NCI-H1694 treated with DMSO at 0.1 percent for 48 hours (cell line): ENCODE measurements around the gene STARD13.
A peak's percentile ranks its signal among the peaks of the same experiment; 100 is the strongest.

ENCODE experiments used
- DNase-seq: peaks from one replicate; lab custom pipeline; 2025; lab: John Stamatoyannopoulos, UW

STARD13 gene

GRCh38 chr13:33144358-33144784 is 141.2 kb downstream of the STARD13 start:
- no peak for DNase-seq

DNA sequence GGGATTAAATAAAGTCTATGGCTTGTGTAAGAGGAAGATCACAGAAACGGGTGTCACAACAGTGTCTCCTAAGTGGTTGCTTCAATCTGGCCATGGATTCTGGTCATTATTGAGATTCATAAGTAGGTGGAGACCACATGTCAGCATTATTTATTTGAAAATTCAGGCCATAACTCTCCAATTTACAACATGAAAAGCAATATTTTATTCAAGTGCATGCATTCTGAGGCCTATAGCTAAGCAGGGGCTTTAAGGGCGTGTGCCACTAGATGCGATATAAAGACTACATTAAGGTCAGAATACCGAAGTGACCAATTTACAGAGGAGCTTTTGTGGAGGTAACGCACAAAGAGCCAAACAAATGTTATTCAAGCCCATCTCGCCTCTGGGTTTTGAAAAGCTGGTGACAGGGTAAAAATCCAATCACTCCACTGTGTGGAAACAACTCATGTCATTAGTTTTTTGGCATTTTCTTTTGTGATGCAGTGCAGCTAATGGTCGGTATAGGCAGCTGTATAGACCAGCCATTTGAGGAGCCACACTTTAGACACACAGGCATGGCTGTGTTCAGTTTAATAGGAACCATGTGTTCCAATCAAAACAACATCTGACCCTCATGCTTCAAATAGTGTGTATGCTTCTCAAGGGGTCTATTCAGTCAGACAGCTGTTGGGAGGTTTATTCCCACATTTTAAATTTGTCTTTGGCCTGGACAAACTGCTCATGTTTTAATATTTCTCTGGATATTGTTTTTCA is 145.6 kb downstream of the STARD13 start:
- DNase-seq = peak; percentile 19

DNA sequence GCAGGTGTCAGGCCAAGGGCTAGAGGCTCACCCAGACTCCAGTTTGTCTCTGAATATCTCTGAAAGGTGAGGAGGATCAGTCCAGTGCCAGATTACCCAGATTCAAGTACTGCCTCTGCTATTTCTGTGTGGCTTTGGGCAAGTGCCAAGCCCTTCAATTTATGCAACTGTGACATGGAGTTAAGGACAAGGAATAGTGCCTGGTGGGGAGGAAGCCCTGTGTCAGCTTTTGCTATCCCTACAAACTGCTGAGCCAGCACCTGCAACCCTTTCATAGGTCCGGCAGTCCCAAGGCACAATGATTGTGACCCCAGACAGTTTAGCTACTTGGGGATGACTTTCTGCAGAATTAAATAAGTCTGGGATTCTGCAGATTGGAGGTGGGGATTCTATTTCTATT is 146.4 kb downstream of the STARD13 start:
- DNase-seq = peak; percentile 2

DNA sequence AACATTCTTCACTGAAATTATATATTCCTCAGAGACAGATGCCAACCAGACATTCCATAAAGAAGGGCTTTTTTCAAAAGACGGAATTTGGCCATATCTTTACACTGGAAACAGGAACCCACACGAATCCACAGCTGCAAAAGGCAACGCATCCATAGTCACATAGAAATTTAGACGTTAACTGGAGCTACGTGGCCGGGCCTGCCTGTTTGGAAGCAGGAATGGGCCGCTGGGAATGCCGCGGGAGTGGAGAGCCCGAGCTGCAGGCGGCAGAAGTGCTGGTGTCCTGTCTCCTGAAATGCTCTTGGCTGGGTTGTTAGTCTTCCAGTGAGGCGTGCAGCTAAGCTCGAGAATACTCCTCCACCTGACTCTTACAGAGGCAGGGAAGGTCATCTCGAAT is 147.1 kb downstream of the STARD13 start:
- no peak for DNase-seq

DNA sequence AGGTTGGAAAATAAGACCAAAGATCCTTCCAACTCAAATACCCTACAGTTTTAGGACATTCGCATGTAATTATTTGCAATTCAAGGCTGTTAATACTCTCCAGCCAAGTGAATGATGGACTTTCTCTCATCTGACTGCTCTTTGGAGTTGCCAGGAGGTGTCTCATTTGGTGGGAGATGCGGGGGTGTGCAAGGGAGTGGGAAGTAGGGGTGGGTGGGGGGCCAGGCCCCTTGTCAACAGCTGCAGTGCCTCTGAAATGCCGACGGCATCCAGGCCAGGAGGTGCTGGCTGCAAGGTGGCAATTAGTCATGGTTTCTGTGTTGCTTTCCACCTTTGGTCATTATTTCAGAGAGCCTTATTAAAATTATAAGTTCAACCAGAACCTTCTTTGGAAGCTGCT is 147.8 kb downstream of the STARD13 start:
- DNase-seq = no peak

DNA sequence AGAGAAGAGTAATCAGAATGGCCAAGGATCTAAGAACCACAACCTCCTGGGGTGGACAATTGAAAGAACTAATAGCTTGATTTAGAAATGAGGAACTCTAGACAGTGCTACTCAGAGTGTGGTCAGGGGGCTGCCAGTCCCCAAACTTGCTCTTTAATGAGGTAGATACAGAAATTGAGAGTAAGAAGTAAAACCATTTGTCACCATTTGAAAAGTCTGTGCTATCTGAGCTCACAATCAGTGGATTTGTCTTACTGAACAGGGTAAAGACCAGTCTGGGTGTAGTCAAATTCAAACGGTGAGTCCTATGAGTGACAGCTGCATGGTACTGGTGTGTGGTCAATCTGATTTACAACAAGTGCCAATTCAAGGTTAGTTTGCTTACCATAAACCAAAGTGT is 150.5 kb downstream of the STARD13 start:
- no peak for DNase-seq

DNA sequence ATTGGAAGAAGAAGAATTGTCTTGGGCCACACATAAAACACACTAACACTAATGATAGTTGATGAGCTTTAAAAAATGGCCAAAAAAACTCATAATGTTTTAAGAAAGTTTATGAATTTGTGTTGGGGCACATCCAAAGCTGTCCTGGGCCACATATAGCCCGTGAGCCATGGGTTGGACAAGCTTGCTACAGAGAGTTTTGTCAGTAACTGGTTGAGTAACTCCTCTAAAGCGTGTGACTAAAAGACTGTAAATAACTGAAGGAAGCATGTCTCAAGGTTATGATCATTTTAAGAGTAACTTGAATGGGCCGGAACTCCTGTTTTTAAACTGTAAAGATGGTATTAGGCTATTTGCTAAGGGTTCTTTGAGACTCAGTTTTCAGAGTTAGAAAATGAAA is 151.3 kb downstream of the STARD13 start:
- DNase-seq = no peak

DNA sequence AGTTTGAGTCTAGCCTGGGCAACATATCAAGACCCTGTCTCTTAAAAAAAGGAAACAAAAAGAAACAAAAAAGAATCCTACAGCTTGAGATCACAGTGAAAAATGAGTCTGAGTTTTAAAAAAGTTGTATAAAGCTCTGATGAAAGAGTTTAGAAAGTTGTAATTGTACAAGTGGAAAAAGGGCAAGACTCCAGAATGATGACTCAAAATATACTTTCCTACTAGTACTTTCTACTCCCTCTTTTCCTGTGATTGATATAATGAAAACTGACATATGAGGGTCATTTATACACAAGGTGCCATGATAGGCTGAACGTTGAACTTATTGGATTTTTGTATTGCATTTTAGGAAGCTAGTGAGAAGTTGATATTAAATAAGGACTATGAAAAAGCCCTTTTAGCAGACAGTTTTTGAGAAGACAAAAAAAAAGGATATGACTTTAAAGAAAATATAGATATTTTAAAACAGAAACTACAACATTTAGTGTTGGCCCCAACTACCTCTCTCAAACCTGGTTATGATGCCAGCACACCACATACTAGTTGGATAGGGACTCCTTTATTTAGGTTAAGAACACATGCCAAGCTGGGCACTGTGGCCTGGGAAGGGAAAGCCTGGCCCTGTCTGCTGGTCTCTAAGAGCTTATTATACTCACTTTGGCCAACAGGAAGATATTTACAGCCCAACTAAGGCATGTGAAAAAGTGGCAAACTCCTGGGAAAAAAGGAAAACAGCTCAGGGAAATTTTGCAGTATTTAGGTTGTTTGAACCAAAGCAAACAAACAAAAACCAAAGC is 152.7 kb downstream of the STARD13 start:
- no peak for DNase-seq

DNA sequence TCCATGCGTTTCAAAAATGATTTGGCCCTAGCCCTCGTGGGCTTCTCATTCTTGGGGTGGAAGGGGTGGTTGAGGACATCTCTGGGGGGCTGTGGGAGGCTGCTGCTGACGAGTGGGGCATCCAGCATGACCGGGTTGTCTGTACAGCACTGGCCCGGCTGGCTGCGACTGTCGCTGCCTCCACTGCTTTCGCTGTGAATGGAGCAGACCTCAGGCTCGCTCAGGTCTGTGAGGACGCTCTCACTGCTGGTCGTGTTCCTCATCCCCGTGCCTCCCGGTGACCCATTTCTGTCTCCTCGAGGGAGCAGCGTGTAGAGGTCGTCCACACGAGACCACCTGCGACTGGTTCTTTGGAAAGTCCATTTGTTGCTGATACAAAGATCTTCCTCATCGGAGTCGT is 155.7 kb downstream of the STARD13 start:
- no peak for DNase-seq

DNA sequence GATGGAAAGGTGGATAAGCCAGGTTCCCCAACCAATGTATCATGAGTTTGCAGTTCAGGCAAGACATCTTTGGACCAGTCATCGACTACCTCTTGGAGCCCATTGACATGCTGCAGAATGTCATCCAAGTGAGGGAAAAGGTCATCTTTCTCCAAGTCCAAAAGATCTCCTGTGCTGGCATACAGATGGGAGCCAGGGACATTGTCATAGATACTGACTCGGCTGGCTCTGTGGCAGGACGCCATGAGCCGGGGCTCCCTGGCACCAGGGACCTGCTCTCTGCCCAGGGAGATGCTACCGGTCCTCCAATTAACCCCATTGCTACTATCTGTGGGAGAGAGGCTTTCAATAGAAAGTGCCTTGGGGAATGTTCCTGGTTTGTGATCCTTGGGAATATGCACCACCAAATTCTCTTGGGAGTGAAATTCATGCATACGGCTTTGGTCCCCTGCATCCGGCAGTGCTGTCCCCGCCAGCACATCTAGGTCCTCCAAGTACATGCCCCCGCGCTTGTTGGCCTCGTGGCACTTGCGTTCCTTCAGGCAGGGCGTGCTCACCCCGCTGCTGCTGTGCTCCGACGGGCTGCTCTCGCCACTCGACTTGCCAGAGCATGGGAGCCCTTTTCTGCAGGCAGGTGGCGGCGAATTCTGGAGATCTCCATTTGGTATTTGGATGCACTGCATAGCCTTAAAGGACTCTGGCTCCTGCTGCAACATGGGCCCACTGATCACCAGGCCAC is 156.3 kb downstream of the STARD13 start:
- DNase-seq = no peak

- no peak for DNase-seq
These were observed 157.4 kb downstream of the STARD13 start for GRCh38 chr13:33128134-33128533.

DNA sequence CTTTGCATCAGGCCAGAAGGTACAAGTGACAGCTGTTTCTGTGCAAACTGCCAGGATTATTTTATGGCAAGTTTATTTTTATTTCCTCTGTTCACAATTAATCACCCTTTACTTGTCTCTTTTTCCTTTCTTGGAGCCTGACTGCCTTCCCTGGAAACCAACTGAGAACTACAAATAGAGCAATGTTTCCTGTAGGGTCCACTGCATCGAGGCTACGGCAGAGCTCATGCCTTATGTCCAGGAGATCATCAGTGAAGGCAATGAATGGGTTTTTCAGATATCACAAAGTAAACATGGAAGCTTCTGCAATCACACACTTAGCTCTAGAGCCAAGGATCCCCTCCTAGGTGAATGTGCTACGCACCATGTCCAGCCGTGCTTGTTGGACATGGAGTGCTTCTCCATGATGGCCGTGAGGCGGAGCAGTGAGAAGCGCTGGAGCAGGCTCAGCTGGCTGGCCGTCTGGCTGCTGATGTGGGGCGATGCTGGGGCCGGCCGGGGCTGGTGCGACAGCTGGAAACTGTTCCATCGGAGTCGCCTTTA is 158.5 kb downstream of the STARD13 start:
- peak; percentile 14 for DNase-seq

DNA sequence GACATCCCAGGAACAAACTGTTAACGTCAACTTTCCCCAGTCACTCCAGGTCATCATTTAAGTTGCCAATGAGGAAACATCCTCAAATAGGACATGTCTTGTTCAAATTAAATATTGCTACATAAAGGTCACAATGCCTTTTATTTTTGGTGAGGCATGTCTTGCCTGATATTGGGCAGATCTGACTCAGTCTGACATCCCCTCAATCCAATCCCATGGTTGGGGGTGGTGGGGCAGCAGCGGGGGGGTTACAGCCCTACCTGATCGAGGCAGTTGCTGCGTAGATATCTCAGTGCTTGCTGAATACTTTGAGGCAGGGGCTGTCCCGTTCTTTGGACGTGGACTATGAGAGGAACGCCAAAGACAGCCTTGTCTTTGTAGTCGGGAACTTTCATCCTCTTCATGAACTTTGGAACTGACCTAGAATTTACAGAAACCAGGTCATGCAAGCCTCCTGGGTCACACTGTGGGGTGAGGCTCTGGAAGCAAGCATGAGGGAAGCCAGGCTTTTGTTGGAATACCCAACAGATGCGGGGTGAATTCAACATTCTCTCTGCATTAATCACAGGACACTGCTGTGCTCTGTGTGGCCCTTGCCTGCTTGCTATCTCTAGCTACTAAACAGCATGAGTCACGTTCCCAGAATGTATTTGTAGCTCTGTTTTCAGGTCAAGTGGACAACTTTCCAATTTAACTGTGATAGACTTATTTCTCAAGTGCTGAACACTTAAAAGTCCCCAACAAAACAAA is 159.6 kb downstream of the STARD13 start:
- DNase-seq = peak; percentile 32

DNA sequence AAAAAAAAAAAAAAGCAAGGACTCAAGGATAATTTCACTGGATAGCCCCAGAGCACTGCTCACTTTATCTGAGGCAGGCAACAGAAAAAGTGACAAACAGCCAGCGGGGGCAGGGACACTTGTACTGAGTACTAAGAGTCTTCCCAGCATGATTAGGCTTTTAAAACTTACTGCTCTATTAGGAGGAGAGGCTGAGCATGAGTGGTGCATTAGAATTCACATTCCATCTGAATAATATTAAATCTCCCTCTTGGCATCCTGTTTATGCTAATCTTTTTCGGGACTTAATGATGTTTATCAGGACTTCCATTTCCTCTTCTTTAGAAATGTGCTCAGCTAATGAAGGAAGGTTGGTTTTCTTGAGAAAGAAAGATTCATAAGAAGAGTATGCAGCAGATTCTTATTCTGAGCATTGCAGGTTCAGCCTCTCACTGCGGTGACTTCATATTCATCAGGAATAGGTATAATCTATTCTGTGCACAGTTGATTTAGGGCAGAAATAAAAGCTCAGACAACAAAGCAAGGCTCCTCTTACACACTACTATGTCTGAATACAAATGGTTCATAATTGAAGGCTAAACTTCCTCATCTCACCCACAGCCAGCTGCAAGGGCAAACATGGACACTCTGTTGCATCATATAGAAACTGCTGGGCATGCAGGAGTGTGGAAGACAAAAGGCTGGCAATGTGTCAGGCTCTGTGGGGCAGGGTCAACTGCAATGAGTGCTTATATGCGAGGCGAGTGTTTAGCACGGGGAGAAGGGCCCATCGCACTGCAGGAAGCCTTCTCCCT is 162.3 kb downstream of the STARD13 start:
- no peak for DNase-seq

- DNase-seq = no peak
These were observed 165.6 kb downstream of the STARD13 start for GRCh38 chr13:33119856-33120543.

DNA sequence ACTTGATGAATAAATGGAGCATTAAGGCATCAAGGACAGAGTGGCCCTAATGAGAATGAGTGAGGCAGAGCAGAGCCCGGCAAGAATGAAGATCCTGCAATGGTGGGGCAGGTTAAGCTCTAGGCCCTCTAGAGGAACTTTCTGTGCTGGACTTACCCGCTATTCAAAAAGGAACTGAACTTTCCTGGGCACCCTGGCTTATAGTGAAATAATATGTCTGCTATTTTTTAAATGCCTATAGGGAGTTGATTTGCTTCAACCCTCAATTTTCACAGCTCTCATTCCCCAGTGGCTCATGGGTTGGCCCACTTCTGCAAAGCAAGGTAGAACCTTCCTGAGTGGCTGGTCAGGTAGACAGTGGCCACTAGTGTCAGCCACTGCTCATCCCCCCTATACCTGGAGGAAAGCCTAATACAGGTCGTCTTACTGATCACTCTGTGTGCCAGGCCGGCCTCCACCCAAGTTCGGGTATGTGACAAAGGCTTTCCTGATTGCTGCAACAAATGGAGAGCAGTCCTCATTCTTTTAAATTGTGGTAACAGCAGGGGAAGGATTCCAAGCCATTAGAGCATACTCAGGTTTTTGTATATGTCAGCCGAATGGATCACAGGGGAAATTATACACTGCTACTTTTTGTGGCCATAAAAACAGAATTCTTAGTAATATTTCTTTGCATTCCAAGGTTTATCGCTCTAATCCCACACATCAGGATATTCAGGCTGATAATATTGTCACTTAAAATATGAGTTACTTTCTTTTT is 166.4 kb downstream of the STARD13 start:
- DNase-seq = no peak

DNA sequence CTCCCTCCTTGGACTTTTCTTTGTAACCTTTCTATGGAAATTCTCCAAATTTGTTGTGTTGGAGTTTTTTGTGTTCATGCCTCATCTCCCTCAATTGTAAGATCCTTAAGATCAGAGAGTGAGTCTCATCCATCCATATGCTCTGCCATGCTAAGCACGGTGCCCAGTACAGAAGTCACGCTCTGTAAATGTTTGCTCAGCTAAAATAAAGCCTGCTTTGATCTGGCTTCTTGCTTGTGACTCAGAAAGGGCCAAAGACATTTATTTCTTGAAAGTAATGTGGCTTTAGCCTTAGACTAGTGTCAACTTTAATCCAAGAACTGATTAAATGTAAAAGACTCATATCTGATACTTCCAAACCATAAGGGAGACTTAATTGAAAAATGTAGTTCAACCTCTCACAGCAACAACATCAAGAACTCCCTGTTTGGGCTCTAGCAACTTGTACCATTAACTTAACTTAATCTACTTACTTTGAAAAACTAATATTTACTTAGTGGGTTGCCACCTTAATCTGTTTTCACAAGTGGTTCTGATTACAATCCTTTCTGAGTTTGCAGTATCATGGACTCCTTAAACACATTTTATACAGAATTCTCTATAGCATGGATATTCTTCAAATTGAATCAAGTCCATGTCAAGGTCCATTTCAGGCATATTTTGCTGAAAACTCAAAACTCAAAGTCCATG is 169.1 kb downstream of the STARD13 start:
- DNase-seq = no peak

DNA sequence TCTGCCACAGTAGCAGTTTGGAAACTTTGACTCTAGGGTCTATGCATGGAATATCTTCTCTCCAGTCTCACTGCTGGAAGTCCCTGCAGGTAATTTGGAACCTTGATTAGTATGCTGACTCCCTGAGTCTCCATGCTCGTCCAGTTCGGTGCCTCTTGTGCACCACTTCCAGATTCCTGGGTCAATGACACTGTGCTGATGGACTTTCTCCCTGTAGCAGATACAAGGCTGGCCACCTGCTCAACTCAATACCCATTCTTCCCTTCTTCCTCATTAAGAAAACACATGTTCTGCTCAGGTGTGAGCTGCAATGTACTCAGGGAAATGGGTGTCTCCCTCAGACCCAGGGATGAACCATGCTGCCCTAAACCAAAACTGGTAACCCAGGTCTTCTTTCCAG is 170.3 kb downstream of the STARD13 start:
- DNase-seq = no peak

- no peak for DNase-seq
These were observed 171.4 kb downstream of the STARD13 start for GRCh38 chr13:33114146-33114545.
